GM12878 (cell line): ENCODE measurements around the gene MATN1. TPM values are rescaled to one million over a fixed set of nuclear protein-coding genes. Genes with fewer than 3 reads are reported as not detected.

Experiments used
- ATAC-seq: fragments of 200-7000 bp; cut with Tn5 transposase; 3 replicates; pipeline ENCODE4 v1.9.1; 2020; ENCODE audit warnings: mild to moderate bottlenecking, moderate library complexity
- BruUV-seq: library from RNA; stranded (reverse); fragments of 400-500 nt; replicated peaks from 2 replicates; lab custom pipeline; 2021; lab: Mats Ljungman, UMichigan
- CTCF ChIA-PET: fragments of 300-600 bp; sonication (Branson Sonifier 250); formaldehyde crosslinking; extraction: SDS; loops from one replicate; lab custom pipeline; 2021; ENCODE audit warnings: inconsistent platforms; lab: Yijun Ruan, JAX
- POLR2A ChIA-PET: fragments of 350-600 bp; formaldehyde crosslinking; extraction: SDS; loops from one replicate; lab custom pipeline; 2021; ENCODE audit warnings: inconsistent platforms; lab: Charles Lee
- RAD21 ChIA-PET: fragments of 300-600 bp; sonication (Branson Sonifier 250); formaldehyde crosslinking; loops from one replicate; lab custom pipeline; 2023; ENCODE audit warnings: antibody characterized with exemption; ENCODE audit not compliant: unreplicated experiment; lab: Charles Lee
- SMC1A ChIA-PET: fragments of 300-600 bp; sonication (Branson Sonifier 250); formaldehyde crosslinking; loops from one replicate; lab custom pipeline; 2023; ENCODE audit not compliant: unreplicated experiment, uncharacterized antibody; lab: Charles Lee
- DNase-seq: peaks from one replicate; pipeline ENCODE4 v3.0.0-alpha.2; 2011; ENCODE audit warnings: low read depth, low spot score
- FAIRE-seq: peaks from 3 replicates; lab custom pipeline; 2011; peaks lifted over from hg19 to GRCh38; lab: Jason Lieb, UNC
- H2AFZ ChIP-seq: 2 replicates; pipeline ENCODE4 v1.6.0; 2011; ENCODE audit warnings: low read depth, low read length, control low read depth; ENCODE audit not compliant: control insufficient read depth
- H3K27ac ChIP-seq: 2 replicates; pipeline ENCODE4 v1.5.1; 2011; ENCODE audit warnings: control low read depth; ENCODE audit not compliant: control insufficient read depth, insufficient read depth
- H3K27me3 ChIP-seq, 2 experiments: replicated peaks in 1 of 2; 2 replicates each; pipeline versions ENCODE4 v1.6.0 to v1.6.1; 2011; ENCODE audit warnings: low read length in 1 of 2; ENCODE audit not compliant: control insufficient read depth in 2 of 2, insufficient read depth in 2 of 2
- H3K36me3 ChIP-seq, 2 experiments: 2 replicates each; pipeline ENCODE4 v1.5.1; 2011; ENCODE audit warnings: low read length in 1 of 2; ENCODE audit not compliant: control insufficient read depth in 2 of 2, insufficient read depth in 2 of 2
- H3K4me1 ChIP-seq: 2 replicates; pipeline ENCODE4 v1.6.1; 2011; ENCODE audit warnings: mild to moderate bottlenecking, low read length, moderate library complexity, mixed read lengths; ENCODE audit not compliant: control insufficient read depth, insufficient read depth
- H3K4me2 ChIP-seq: 2 replicates; pipeline ENCODE4 v1.6.0; 2011; ENCODE audit warnings: control low read depth; ENCODE audit not compliant: control insufficient read depth, insufficient read depth
- H3K4me3 ChIP-seq: fragments of 200-600 bp; sonication (generic); 2 replicates; pipeline ENCODE4 v1.5.1; 2016
- H3K79me2 ChIP-seq: 2 replicates; pipeline ENCODE4 v1.6.0; 2011; ENCODE audit warnings: low read length; ENCODE audit not compliant: control insufficient read depth, insufficient read depth
- H3K9ac ChIP-seq: 2 replicates; pipeline ENCODE4 v1.8.0; 2011; ENCODE audit warnings: low read length, control low read depth, mixed read lengths; ENCODE audit not compliant: control insufficient read depth, insufficient read depth
- H3K9me3 ChIP-seq: replicated peaks from 3 replicates; pipeline ENCODE4 v1.5.1; 2011; ENCODE audit warnings: mild to moderate bottlenecking, low read length; ENCODE audit not compliant: control insufficient read depth, insufficient read depth
- H4K20me1 ChIP-seq: 2 replicates; pipeline ENCODE4 v1.6.0; 2011; ENCODE audit not compliant: control insufficient read depth, insufficient read depth
- BCL3 ChIP-seq: IDR thresholded peaks from 2 replicates; pipeline ENCODE4 v1.6.1; 2011; ENCODE audit warnings: borderline replicate concordance, low read depth, mild to moderate bottlenecking, moderate library complexity, low read length; ENCODE audit not compliant: insufficient read depth, poor library complexity, severe bottlenecking
- CHD4 ChIP-seq: fragments of 200-600 bp; sonication (generic); IDR thresholded peaks from 2 replicates; pipeline ENCODE4 v1.6.1; 2016; ENCODE audit warnings: mild to moderate bottlenecking
- CREM ChIP-seq: IDR thresholded peaks from 2 replicates; pipeline ENCODE4 v1.6.1; 2014; ENCODE audit warnings: antibody characterized with exemption, low read depth
- FOXK2 ChIP-seq: fragments of 450-650 bp; IDR thresholded peaks from 2 replicates; pipeline ENCODE4 v1.6.1; 2017; ENCODE audit warnings: mild to moderate bottlenecking, moderate library complexity
- HDGF ChIP-seq: fragments of 450-650 bp; IDR thresholded peaks from 2 replicates; pipeline ENCODE4 v1.6.1; 2016; ENCODE audit warnings: antibody characterized with exemption
- MEF2B ChIP-seq: fragments of 450-650 bp; IDR thresholded peaks from 2 replicates; pipeline ENCODE4 v1.6.1; 2018; ENCODE audit warnings: mild to moderate bottlenecking, moderate library complexity; ENCODE audit not compliant: partially characterized antibody, poor library complexity, severe bottlenecking
- SREBF2 ChIP-seq: IDR thresholded peaks from 2 replicates; pipeline ENCODE4 v1.6.1; 2012; ENCODE audit warnings: mild to moderate bottlenecking, low read length
- SUPT20H ChIP-seq: IDR thresholded peaks from 2 replicates; pipeline ENCODE4 v1.6.1; 2011; ENCODE audit warnings: low read depth, mild to moderate bottlenecking, low read length, moderate library complexity, borderline replicate concordance; ENCODE audit not compliant: control insufficient read depth
- ZNF207 ChIP-seq: fragments of 450-650 bp; IDR thresholded peaks from 2 replicates; pipeline ENCODE4 v1.6.1; 2014; ENCODE audit warnings: antibody characterized with exemption, mild to moderate bottlenecking, borderline replicate concordance
- ZNF24 ChIP-seq: fragments of 450-650 bp; IDR thresholded peaks from 2 replicates; pipeline ENCODE4 v1.6.1; 2017; ENCODE audit warnings: antibody characterized with exemption, mild to moderate bottlenecking
- ZNF384 ChIP-seq: IDR thresholded peaks from 2 replicates; pipeline ENCODE4 v1.6.1; 2012; ENCODE audit warnings: low read depth, mild to moderate bottlenecking, low read length, improper control_type of control experiment, borderline replicate concordance
- WGBS: methylation state at CpG from one replicate; pipeline ENCODE4 v1.1.6; 2016; ENCODE audit warnings: low lambda C conversion rate; ENCODE audit not compliant: insufficient replicate concordance, insufficient coverage; ENCODE audit errors: missing lambda C conversion rate; 5-methylcytosine and 5-hydroxymethylcytosine counted together
- in situ Hi-C: fragments of 300-500 bp; cut with MboI; formaldehyde crosslinking; loops from 9 replicates; pipeline ENCODE4 v1.14.3; 2018; ENCODE audit warnings: mixed read lengths
- intact Hi-C: fragments of 100-400 bp; cut with micrococcal nuclease; formaldehyde crosslinking; loops from one replicate; pipeline ENCODE4 v1.14.2; 2022; ENCODE audit not compliant: unreplicated experiment
- polyA plus RNA-seq, 11 experiments: library from polyadenylated mRNA; depleted of rRNA in 4 of 11; unstranded in 6 of 11; stranded (reverse) in 5 of 11; fragments of >200 nt; fragmentation: Nextera tagmentation in 4 of 11; fragmentation: Illumina TruSeq in 1 of 11; extraction: Ambion mirVana in 4 of 11; extraction: Trizol in 1 of 11; gene quantifications; 1 replicate in 1 of 11; 2 replicates in 10 of 11; pipeline versions ENCODE4 v1.2.1 to v1.2.3, GENCODE V29; 2011 to 2016; ENCODE audit warnings: inconsistent platforms in 2 of 11, missing spikeins in 2 of 11, low read depth in 1 of 11
- total RNA-seq, 4 experiments: library from RNA; depleted of rRNA in 3 of 4; stranded (reverse); fragments of >200 nt in 3 of 4; fragmentation: Illumina TruSeq in 1 of 4; extraction: Trizol in 1 of 4; gene quantifications; 2 replicates each; pipeline versions ENCODE4 v1.2.1 to v1.2.3, GENCODE V29; 2013 to 2021
- TF ChIP-seq, protein P1 (sequence below): fragments of 450-650 bp; IDR thresholded peaks from 2 replicates; pipeline ENCODE4 v1.6.1; 2017; ENCODE audit warnings: mild to moderate bottlenecking

Gene MATN1
- total and polyA plus RNA-seq, 10 of the 15 experiments (the other 5 are each of a cell fraction or from before 2014, with no cell fraction given) = 0.04 to 0.50 (median 0.10) TPM; not detected in 1

DNA sequence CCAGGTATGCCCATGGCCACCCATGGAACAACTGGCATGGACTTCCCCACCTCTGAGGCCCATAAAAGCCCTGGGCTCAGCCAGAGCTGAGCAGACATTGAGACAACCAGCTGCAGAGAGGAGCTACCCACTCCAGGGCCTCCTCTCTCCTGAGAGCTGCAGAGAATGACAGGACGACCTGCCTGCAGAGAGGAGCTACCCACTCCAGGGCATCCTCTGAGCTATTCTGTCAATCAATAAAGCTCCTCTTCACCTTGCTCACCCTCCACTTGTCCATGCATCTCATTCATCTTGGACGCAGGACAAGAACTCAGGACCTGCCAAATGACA is 43.4 kb downstream of the MATN1 start:
- DNase-seq = no peak
- in situ Hi-C loops (no loop called here), intact Hi-C loops (no loop called here)
- no TSS peak for BruUV-seq
- H4K20me1 ChIP-seq = no peaks in the 10 kb centered on the region
- POLR2A ChIA-PET = no interaction called here
- H3K9ac ChIP-seq = no peak overlapping the region
- H3K9me3 ChIP-seq = no peaks in the 10 kb centered on the region; the same call in 2 of the 3 replicates
- no peak for FAIRE-seq
- CTCF ChIA-PET = no interaction called here
- TF ChIP-seq FOXK2 (no peak), CHD4 (no peak), ZNF384 (no peak), BCL3 (no peak), ZNF24 (no peak), MEF2B (no peak), ZNF207 (no peak), SUPT20H (no peak), SREBF2 (no peak), HDGF (no peak), CREM (no peak)
- TF ChIP-seq, protein P1, sequence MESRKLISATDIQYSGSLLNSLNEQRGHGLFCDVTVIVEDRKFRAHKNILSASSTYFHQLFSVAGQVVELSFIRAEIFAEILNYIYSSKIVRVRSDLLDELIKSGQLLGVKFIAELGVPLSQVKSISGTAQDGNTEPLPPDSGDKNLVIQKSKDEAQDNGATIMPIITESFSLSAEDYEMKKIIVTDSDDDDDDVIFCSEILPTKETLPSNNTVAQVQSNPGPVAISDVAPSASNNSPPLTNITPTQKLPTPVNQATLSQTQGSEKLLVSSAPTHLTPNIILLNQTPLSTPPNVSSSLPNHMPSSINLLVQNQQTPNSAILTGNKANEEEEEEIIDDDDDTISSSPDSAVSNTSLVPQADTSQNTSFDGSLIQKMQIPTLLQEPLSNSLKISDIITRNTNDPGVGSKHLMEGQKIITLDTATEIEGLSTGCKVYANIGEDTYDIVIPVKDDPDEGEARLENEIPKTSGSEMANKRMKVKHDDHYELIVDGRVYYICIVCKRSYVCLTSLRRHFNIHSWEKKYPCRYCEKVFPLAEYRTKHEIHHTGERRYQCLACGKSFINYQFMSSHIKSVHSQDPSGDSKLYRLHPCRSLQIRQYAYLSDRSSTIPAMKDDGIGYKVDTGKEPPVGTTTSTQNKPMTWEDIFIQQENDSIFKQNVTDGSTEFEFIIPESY = no peak
- H3K4me3 ChIP-seq = no peak overlapping the region
- 12% methylated on average over 2 of the region's 2 CpGs for WGBS
- SMC1A ChIA-PET = no interaction called here
- H3K27ac ChIP-seq = no peak overlapping the region
- H3K79me2 ChIP-seq = no peaks in the 10 kb centered on the region
- H3K4me2 ChIP-seq = no peak overlapping the region
- H2AFZ ChIP-seq = no peak overlapping the region
- no peaks in the 10 kb centered on the region for H3K36me3 ChIP-seq
- H3K27me3 ChIP-seq = 0 out of 4 replicates have a peak, but pooled peaks cover 0 to 1% of the 10 kb centered on the region in 2 experiments
- RAD21 ChIA-PET = interaction anchor here (0.6 kb wide), 1 partner anchor 1014 kb away, joined by 3 read pairs; no protein-coding TSS in a partner anchor
- no peak for ATAC-seq
- H3K4me1 ChIP-seq = no peaks in the 10 kb centered on the region
